T-helper 2 cell treated with Interferon-gamma antibody and Interleukin-4, amounts not matched to agents 5 μg/mL and 100 μg/mL, for 36 hours (primary cell): ENCODE results near the gene SPG11.
"Not testable (repeated sequence)": the region's sequence is repeated elsewhere in the genome, so short reads cannot be mapped to it uniquely, and the experiment has no call there.

Experiments used
- DNase-seq: peaks from one replicate; pipeline ENCODE4 v3.0.0; 2021; ENCODE audit warnings: low spot score
- H3K27ac Mint-ChIP-seq: one replicate; pipeline ENCODE4 v1.8.0; 2021; ENCODE audit warnings: mild to moderate bottlenecking, mixed read lengths
- H3K27me3 Mint-ChIP-seq: one replicate; pipeline ENCODE4 v1.8.0; 2021; ENCODE audit warnings: low read depth, mixed read lengths
- H3K36me3 Mint-ChIP-seq: one replicate; pipeline ENCODE4 v1.8.0; 2021; ENCODE audit warnings: low read depth, mixed read lengths
- H3K4me1 Mint-ChIP-seq: one replicate; pipeline ENCODE4 v1.8.0; 2021; ENCODE audit warnings: low read depth, mixed read lengths
- H3K4me3 Mint-ChIP-seq: one replicate; pipeline ENCODE4 v1.8.0; 2022; ENCODE audit warnings: mild to moderate bottlenecking, moderate library complexity, mixed read lengths
- H3K9me3 Mint-ChIP-seq: one replicate; pipeline ENCODE4 v1.8.0; 2021; ENCODE audit warnings: mixed read lengths

Gene SPG11, protein sequence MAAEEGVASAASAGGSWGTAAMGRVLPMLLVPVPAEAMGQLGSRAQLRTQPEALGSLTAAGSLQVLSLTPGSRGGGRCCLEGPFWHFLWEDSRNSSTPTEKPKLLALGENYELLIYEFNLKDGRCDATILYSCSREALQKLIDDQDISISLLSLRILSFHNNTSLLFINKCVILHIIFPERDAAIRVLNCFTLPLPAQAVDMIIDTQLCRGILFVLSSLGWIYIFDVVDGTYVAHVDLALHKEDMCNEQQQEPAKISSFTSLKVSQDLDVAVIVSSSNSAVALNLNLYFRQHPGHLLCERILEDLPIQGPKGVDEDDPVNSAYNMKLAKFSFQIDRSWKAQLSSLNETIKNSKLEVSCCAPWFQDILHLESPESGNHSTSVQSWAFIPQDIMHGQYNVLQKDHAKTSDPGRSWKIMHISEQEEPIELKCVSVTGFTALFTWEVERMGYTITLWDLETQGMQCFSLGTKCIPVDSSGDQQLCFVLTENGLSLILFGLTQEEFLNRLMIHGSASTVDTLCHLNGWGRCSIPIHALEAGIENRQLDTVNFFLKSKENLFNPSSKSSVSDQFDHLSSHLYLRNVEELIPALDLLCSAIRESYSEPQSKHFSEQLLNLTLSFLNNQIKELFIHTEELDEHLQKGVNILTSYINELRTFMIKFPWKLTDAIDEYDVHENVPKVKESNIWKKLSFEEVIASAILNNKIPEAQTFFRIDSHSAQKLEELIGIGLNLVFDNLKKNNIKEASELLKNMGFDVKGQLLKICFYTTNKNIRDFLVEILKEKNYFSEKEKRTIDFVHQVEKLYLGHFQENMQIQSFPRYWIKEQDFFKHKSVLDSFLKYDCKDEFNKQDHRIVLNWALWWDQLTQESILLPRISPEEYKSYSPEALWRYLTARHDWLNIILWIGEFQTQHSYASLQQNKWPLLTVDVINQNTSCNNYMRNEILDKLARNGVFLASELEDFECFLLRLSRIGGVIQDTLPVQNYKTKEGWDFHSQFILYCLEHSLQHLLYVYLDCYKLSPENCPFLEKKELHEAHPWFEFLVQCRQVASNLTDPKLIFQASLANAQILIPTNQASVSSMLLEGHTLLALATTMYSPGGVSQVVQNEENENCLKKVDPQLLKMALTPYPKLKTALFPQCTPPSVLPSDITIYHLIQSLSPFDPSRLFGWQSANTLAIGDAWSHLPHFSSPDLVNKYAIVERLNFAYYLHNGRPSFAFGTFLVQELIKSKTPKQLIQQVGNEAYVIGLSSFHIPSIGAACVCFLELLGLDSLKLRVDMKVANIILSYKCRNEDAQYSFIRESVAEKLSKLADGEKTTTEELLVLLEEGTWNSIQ (N-terminal part only)

DNA sequence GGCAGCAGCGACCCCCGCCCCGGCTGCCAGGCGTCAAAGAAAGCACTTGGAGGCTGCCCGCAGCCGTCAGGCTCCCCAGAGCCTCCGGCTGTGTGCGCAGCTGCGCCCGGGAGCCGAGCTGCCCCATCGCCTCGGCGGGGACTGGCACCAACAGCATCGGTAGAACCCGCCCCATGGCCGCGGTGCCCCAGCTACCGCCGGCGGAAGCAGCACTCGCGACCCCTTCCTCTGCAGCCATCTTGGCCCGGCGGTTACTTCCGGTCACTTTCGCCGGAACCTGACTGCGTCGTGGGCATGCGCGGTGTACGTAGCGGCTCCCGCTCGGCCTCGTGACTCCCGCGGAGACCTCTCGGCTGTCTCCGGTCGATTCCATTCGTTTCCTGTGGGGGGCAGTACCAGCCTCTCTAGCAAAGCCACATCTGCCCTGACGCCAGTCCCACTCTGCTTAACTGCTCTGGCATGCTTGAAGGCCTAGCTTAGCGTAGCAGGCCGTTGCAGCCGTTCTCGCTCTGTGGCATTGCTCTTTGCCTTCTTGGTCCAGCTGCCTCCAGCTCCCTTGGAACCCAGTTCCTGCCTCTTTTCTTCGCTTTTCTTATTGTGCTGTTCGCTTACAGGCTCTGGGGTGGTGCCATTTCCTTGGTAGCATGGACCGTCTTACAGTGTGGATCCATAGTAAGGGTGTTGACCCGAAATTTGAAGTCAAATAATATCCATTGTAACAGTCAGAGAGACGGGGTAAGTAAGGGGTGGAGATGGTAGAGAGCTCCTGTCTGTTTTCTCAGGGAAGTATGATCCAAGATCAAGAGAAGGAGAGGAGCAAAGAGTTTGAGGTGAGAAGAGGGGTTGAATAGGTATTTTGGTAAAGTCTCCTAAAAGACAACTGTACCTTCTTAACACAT, at the start of gene SPG11:
TSS of gene SPG11 (minus strand) at position 253 of the 899 bp plus-strand sequence. CDS start at position 238, 15 bp downstream.
- peaks cover 16% of the 10 kb centered on the region for H3K36me3 Mint-ChIP-seq
- peak; percentile 95 for DNase-seq
- H3K4me3 Mint-ChIP-seq = peak within 1 kb of the TSS; percentile 84
- H3K27ac Mint-ChIP-seq = peak within 1 kb of the TSS; percentile 94
- peaks cover 56% of the 10 kb centered on the region for H3K4me1 Mint-ChIP-seq
- H3K27me3 Mint-ChIP-seq = no peaks in the 10 kb centered on the region
- H3K9me3 Mint-ChIP-seq = no peaks in the 10 kb centered on the region

DNA sequence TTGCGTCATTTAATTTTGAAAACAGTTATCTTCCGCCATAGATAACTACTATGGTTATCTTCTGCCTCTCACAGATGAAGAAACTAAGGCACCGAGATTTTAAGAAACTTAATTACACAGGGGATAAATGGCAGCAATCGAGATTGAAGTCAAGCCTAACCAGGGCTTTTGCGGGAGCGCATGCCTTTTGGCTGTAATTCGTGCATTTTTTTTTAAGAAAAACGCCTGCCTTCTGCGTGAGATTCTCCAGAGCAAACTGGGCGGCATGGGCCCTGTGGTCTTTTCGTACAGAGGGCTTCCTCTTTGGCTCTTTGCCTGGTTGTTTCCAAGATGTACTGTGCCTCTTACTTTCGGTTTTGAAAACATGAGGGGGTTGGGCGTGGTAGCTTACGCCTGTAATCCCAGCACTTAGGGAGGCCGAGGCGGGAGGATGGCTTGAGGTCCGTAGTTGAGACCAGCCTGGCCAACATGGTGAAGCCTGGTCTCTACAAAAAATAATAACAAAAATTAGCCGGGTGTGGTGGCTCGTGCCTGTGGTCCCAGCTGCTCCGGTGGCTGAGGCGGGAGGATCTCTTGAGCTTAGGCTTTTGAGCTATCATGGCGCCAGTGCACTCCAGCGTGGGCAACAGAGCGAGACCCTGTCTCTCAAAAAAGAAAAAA, 49.0 kb upstream of the SPG11 start:
- DNase-seq = peak; percentile 66
- peak overlapping the region; percentile 93 for H3K4me3 Mint-ChIP-seq
- peaks cover 7% of the 10 kb centered on the region for H3K27me3 Mint-ChIP-seq
- H3K27ac Mint-ChIP-seq = peak overlapping the region; percentile 98
- H3K36me3 Mint-ChIP-seq = peaks cover 77% of the 10 kb centered on the region
- H3K4me1 Mint-ChIP-seq = peaks cover 47% of the 10 kb centered on the region
- no peaks in the 10 kb centered on the region for H3K9me3 Mint-ChIP-seq

DNA sequence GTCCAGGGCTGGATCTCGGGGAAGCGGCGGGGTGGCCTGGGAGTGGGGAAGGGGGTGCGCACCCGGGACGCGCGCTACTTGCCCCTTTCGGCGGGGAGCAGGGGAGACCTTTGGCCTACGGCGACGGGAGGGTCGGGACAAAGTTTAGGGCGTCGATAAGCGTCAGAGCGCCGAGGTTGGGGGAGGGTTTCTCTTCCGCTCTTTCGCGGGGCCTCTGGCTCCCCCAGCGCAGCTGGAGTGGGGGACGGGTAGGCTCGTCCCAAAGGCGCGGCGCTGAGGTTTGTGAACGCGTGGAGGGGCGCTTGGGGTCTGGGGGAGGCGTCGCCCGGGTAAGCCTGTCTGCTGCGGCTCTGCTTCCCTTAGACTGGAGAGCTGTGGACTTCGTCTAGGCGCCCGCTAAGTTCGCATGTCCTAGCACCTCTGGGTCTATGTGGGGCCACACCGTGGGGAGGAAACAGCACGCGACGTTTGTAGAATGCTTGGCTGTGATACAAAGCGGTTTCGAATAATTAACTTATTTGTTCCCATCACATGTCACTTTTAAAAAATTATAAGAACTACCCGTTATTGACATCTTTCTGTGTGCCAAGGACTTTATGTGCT, 48.4 kb upstream of the SPG11 start:
- H3K4me1 Mint-ChIP-seq = peaks cover 47% of the 10 kb centered on the region
- no peak for DNase-seq
- peaks cover 7% of the 10 kb centered on the region for H3K27me3 Mint-ChIP-seq
- peak overlapping the region; percentile 98 for H3K27ac Mint-ChIP-seq
- H3K4me3 Mint-ChIP-seq = peak overlapping the region; percentile 93
- H3K9me3 Mint-ChIP-seq = no peaks in the 10 kb centered on the region
- H3K36me3 Mint-ChIP-seq = peaks cover 74% of the 10 kb centered on the region

DNA sequence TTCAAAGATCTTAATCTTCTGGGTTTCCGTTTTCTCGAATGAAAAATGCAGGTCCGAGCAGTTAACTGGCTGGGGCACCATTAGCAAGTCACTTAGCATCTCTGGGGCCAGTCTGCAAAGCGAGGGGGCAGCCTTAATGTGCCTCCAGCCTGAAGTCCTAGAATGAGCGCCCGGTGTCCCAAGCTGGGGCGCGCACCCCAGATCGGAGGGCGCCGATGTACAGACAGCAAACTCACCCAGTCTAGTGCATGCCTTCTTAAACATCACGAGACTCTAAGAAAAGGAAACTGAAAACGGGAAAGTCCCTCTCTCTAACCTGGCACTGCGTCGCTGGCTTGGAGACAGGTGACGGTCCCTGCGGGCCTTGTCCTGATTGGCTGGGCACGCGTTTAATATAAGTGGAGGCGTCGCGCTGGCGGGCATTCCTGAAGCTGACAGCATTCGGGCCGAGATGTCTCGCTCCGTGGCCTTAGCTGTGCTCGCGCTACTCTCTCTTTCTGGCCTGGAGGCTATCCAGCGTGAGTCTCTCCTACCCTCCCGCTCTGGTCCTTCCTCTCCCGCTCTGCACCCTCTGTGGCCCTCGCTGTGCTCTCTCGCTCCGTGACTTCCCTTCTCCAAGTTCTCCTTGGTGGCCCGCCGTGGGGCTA, 47.8 kb upstream of the SPG11 start, which contains the start of the genes B2M and PATL2:
TSS of gene B2M (plus strand) at position 422 of the 647 bp plus-strand sequence. CDS start at position 452, 30 bp downstream.
TSS of gene PATL2 (minus strand) at position 228 of the 647 bp plus-strand sequence. CDS start 34,833 bp downstream, outside the sequence.
- Mint-ChIP-seq H3K4me3 (peak within 1 kb of the TSS; percentile 93), H3K9me3 (no peaks in the 10 kb centered on the region), H3K36me3 (peaks cover 70% of the 10 kb centered on the region), H3K27ac (peak within 1 kb of the TSS; percentile 98), H3K27me3 (peaks cover 7% of the 10 kb centered on the region), H3K4me1 (peaks cover 45% of the 10 kb centered on the region)
- peak; percentile 93 for DNase-seq

DNA sequence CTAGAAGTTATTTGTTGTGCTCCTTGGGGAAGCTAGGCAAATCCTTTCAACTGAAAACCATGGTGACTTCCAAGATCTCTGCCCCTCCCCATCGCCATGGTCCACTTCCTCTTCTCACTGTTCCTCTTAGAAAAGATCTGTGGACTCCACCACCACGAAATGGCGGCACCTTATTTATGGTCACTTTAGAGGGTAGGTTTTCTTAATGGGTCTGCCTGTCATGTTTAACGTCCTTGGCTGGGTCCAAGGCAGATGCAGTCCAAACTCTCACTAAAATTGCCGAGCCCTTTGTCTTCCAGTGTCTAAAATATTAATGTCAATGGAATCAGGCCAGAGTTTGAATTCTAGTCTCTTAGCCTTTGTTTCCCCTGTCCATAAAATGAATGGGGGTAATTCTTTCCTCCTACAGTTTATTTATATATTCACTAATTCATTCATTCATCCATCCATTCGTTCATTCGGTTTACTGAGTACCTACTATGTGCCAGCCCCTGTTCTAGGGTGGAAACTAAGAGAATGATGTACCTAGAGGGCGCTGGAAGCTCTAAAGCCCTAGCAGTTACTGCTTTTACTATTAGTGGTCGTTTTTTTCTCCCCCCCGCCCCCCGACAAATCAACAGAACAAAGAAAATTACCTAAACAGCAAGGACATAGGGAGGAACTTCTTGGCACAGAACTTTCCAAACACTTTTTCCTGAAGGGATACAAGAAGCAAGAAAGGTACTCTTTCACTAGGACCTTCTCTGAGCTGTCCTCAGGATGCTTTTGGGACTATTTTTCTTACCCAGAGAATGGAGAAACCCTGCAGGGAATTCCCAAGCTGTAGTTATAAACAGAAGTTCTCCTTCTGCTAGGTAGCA, 47.0 kb upstream of the SPG11 start:
- peak overlapping the region; percentile 93 for H3K4me3 Mint-ChIP-seq

DNA sequence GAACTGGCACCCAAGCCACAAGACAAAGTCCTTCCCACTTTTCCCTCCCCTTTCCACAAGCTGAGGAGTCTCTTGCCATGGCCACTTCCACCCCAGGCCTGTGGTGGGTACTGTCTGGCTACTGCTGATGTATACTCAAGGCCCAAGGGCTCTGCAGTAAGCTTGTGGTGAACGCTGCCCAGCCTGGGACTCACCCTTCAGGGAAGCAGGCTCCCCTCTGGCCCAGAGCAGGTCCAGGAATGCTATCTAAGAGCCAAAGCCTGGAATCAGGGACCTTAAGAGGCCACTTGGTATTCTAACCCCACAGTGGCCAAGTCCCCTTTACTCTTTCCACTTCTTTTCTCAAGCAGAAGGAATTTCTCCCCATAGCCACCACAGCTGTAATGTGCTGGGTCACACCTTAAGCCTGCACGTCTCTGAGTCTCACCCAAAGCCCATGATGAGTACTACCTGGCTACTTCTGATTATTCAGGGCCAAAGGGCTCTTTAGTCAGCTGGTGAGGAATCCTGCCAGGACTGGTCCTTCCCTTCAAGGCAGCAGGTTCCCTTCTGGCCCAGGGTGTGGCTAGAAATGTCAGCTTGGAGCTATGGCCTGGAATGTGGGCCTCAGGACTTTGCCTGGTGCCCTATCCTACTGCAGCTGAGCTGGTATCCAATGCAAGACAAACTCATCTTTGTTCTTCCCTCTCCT, 43.6 kb upstream of the SPG11 start:
- H3K27me3 Mint-ChIP-seq = peaks cover 4% of the 10 kb centered on the region
- peaks cover 29% of the 10 kb centered on the region for H3K9me3 Mint-ChIP-seq
- DNase-seq = no peak
- H3K27ac Mint-ChIP-seq = no peak overlapping the region
- H3K36me3 Mint-ChIP-seq = peaks cover 56% of the 10 kb centered on the region
- no peak overlapping the region for H3K4me3 Mint-ChIP-seq
- peaks cover 36% of the 10 kb centered on the region for H3K4me1 Mint-ChIP-seq

More for the DNA sequence above, 47.0 kb upstream of the SPG11 start:
- DNase-seq = no peak
- Mint-ChIP-seq H3K4me1 (peaks cover 42% of the 10 kb centered on the region), H3K27me3 (peaks cover 7% of the 10 kb centered on the region), H3K36me3 (peaks cover 65% of the 10 kb centered on the region), H3K9me3 (peaks cover 2% of the 10 kb centered on the region), H3K27ac (peak overlapping the region; percentile 98)

DNA sequence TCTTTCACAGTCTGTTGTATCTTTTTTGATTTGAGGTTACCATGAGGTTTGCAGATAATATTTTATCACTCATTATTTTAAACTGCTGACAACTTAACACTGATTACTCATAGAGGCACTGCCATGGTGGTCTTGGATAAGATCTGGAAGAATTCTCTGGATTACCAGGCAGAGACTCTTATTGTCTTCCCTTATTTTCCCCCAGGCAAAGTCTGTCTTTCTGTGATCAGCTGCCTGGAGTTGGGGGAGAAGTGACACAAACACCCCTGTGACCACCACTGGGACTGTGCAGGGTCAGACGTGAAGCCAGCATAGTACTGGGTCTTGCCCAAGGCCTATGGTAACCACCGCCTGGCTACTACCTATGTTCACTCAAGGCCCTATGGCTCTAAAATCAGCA, 42.9 kb upstream of the SPG11 start:
- peaks cover 36% of the 10 kb centered on the region for H3K4me1 Mint-ChIP-seq
- H3K4me3 Mint-ChIP-seq = no peak overlapping the region
- no peak overlapping the region for H3K27ac Mint-ChIP-seq

DNA sequence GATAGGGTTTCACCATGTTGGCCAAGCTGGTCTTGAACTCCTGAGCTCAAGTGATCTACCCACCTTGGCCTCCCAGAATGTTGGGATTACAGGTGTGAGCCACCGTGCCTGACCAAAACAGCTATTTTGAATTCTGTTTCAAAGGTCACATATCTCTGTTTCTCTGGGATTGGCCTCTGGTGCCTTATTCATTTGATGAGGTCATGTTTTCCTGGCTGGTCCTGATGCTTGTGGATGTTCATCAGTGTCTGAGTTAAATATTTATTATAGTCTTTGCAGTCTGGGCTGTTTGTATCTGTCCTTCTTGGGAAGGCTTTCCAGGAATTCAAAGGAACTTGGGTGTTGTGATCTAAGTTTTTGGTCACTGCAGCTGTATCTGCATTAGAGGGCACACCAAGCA, 42.5 kb upstream of the SPG11 start:
- Mint-ChIP-seq H3K4me3 (no peak overlapping the region), H3K27me3 (no peaks in the 10 kb centered on the region), H3K27ac (no peak overlapping the region), H3K4me1 (peaks cover 35% of the 10 kb centered on the region), H3K9me3 (peaks cover 36% of the 10 kb centered on the region), H3K36me3 (peaks cover 48% of the 10 kb centered on the region)
- no peak for DNase-seq

More for the DNA sequence above, 42.9 kb upstream of the SPG11 start:
- Mint-ChIP-seq H3K36me3 (peaks cover 52% of the 10 kb centered on the region), H3K9me3 (peaks cover 34% of the 10 kb centered on the region), H3K27me3 (peaks cover under 1% of the 10 kb centered on the region)
- no peak for DNase-seq

DNA sequence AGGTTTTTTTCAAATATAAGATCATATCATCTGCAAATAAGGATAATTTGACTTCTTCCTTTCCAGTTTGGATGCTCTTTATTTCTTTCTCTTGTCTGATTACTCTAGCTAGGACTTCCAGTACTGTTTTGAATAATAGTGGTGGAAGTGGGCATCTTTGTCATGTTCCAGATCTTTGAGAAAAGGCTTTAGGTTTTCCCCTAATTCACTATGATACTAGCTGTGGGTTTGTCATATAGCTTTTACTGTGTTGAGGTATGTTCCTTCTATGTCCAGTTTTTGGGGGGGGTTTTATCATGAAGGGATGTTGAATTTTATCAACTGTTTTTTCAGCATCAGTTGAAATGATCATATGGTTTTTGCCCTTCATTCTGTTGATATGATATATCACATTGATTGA, 37.2 kb upstream of the SPG11 start:
- not testable (repeated sequence) for H3K27ac Mint-ChIP-seq, H3K27me3 Mint-ChIP-seq, H3K4me1 Mint-ChIP-seq, H3K4me3 Mint-ChIP-seq, DNase-seq
- Mint-ChIP-seq H3K36me3 (peaks cover 31% of the 10 kb centered on the region), H3K9me3 (peaks cover 46% of the 10 kb centered on the region)

DNA sequence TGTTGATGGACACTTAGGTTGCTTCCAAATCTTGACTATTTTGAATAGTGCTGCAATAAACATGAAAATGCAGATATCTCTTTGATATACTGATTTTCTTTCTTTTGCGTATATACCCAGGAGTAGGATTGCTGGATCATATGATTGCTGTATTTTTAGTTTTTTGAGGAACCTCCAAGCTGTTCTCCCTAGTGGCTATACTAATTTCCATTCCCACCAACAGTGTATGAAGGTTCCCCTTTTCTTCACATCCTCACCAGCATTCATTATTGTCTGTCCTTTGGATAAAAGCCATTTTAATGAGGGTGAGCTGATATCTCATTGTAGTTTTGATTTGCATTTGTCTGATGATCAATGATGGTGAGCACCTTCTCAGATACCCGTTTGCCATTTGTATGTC, 35.2 kb upstream of the SPG11 start:
- Mint-ChIP-seq H3K9me3 (peaks cover 31% of the 10 kb centered on the region), H3K27ac (no peak overlapping the region), H3K27me3 (peaks cover 5% of the 10 kb centered on the region), H3K4me3 (no peak overlapping the region), H3K4me1 (peaks cover 12% of the 10 kb centered on the region), H3K36me3 (peaks cover 18% of the 10 kb centered on the region)
- no peak for DNase-seq
